Osteocyte (in vitro differentiated cells): Measurements from ENCODE around the gene FAM83C. TPM values are rescaled to one million over a fixed set of nuclear protein-coding genes. Genes with fewer than 3 reads are reported as not detected.
"Not testable (repeated sequence)": the region's sequence is repeated elsewhere in the genome, so short reads cannot be mapped to it uniquely, and the experiment has no call there.

Experiments
- DNase-seq: peaks from one replicate; pipeline ENCODE4 v3.0.0; 2021; ENCODE audit warnings: mixed read lengths; ENCODE audit not compliant: unreplicated experiment; ENCODE audit errors: extremely low spot score
- H3K27ac Mint-ChIP-seq: one replicate; pipeline ENCODE4 v1.8.0; 2021; ENCODE audit warnings: mild to moderate bottlenecking, mixed read lengths; ENCODE audit not compliant: unreplicated experiment
- H3K27me3 Mint-ChIP-seq: one replicate; pipeline ENCODE4 v1.8.0; 2021; ENCODE audit warnings: mixed read lengths; ENCODE audit not compliant: unreplicated experiment
- H3K36me3 Mint-ChIP-seq: one replicate; pipeline ENCODE4 v1.8.0; 2021; ENCODE audit warnings: mixed read lengths; ENCODE audit not compliant: unreplicated experiment
- H3K4me1 Mint-ChIP-seq: one replicate; pipeline ENCODE4 v1.8.0; 2021; ENCODE audit warnings: mixed read lengths; ENCODE audit not compliant: unreplicated experiment
- H3K4me3 Mint-ChIP-seq: one replicate; pipeline ENCODE4 v1.8.0; 2021; ENCODE audit warnings: mild to moderate bottlenecking, moderate library complexity, mixed read lengths; ENCODE audit not compliant: unreplicated experiment
- H3K9me3 Mint-ChIP-seq: one replicate; pipeline ENCODE4 v1.8.0; 2021; ENCODE audit warnings: mixed read lengths; ENCODE audit not compliant: unreplicated experiment
- CTCF ChIP-seq: fragments of 200-600 bp; sonication (generic); IDR thresholded peaks from 2 replicates; pipeline ENCODE4 v1.5.0; 2021; ENCODE audit warnings: antibody characterized with exemption, mild to moderate bottlenecking, moderate library complexity
- total RNA-seq: library from RNA; stranded (reverse); gene quantifications from 2 replicates; pipeline ENCODE4 v1.2.1, GENCODE V29; 2021

Gene FAM83C
- total RNA-seq, 1 donor from 2014 or later: not detected

GRCh38 chr20:35263532-35264341 is 28.5 kb downstream of the FAM83C start:
- H3K9me3 Mint-ChIP-seq: no peaks in the 10 kb centered on the region
- H3K27me3 Mint-ChIP-seq: no peaks in the 10 kb centered on the region
- no peak for TF ChIP-seq CTCF
- peak overlapping the region; percentile 58 for H3K27ac Mint-ChIP-seq
- peaks cover 12% of the 10 kb centered on the region for H3K4me1 Mint-ChIP-seq
- H3K36me3 Mint-ChIP-seq: peaks cover 18% of the 10 kb centered on the region
- no peak for DNase-seq
- no peak overlapping the region for H3K4me3 Mint-ChIP-seq

GRCh38 chr20:35262731-35263531 is 29.3 kb downstream of the FAM83C start:
- not testable (repeated sequence) for H3K9me3 Mint-ChIP-seq, H3K27me3 Mint-ChIP-seq, DNase-seq, H3K4me3 Mint-ChIP-seq
- Mint-ChIP-seq H3K4me1 (peaks cover 12% of the 10 kb centered on the region), H3K27ac (peak overlapping the region; percentile 58), H3K36me3 (peaks cover 20% of the 10 kb centered on the region)

GRCh38 chr20:35262321-35262720 is 29.9 kb downstream of the FAM83C start:
- H3K9me3 Mint-ChIP-seq, H3K27ac Mint-ChIP-seq, DNase-seq, H3K4me3 Mint-ChIP-seq, H3K27me3 Mint-ChIP-seq: not testable (repeated sequence)
- Mint-ChIP-seq H3K4me1 (peaks cover 14% of the 10 kb centered on the region), H3K36me3 (peaks cover 16% of the 10 kb centered on the region)

- Mint-ChIP-seq H3K9me3 (no peaks in the 10 kb centered on the region), H3K36me3 (peaks cover 12% of the 10 kb centered on the region), H3K4me3 (no peak overlapping the region), H3K4me1 (peaks cover 14% of the 10 kb centered on the region), H3K27ac (no peak overlapping the region), H3K27me3 (no peaks in the 10 kb centered on the region)
- DNase-seq: no peak
- TF ChIP-seq CTCF: no peak
These were observed 31.8 kb downstream of the FAM83C start for GRCh38 chr20:35260426-35260825.

- TF ChIP-seq CTCF: no peak
- H3K4me1 Mint-ChIP-seq: peaks cover 2% of the 10 kb centered on the region
- H3K27me3 Mint-ChIP-seq: no peaks in the 10 kb centered on the region
- H3K36me3 Mint-ChIP-seq: peaks cover 6% of the 10 kb centered on the region
- DNase-seq: no peak
- no peak overlapping the region for H3K27ac Mint-ChIP-seq
- no peak overlapping the region for H3K4me3 Mint-ChIP-seq
- no peaks in the 10 kb centered on the region for H3K9me3 Mint-ChIP-seq
These were observed 34.9 kb downstream of the FAM83C start for GRCh38 chr20:35257175-35257909.
